ENCODE results near the gene TCF7L1. TPM values are rescaled to one million over a fixed set of nuclear protein-coding genes. Genes with fewer than 3 reads are reported as not detected.

TCF7L1 gene
- total and polyA plus RNA-seq, 2 of the 13 experiments (the other 11 are each of a cell fraction or from before 2014, with no cell fraction given): 0.04 to 0.15 TPM

DNA sequence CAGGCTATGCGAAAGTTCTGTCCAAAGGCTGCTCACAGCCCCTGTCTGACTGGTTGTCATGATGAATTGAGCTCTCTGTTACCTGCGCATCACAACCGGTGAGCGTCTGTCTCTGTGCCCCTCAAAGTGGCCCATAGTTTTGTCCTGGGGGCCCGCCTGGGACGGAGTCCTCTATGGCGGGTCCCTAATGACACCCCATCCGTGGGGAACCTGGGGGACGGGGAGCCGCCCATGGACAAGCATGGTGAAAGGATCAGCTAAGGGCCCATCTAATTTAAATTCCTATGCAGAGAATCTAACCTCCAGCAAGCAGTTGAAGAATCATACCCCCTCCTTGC is 221.8 kb downstream of the TCF7L1 start:
- in situ Hi-C loops (cut with HindIII; ENCODE audit: extremely low pct_ligation_motif_present, low pct_unique_long_range_greater_than_20kb) (no loop called here), intact Hi-C loops (cut with micrococcal nuclease; ENCODE audit: unreplicated experiment) (no loop called here)
- ATAC-seq: peak; percentile 14
- Histone ChIP-seq H3K36me3 (replicated peaks in 1 of 2; ENCODE audit: control insufficient read depth in 1 of 2, insufficient read depth in 2 of 2, low read length in 2 of 2) (peaks cover 12 to 21% of the 10 kb centered on the region in 2 experiments), H3K79me2 (ENCODE audit: insufficient read depth, low read length) (peaks cover 35% of the 10 kb centered on the region), H3K9me3 (ENCODE audit: low read length) (no peaks in the 10 kb centered on the region), H3K4me1 (ENCODE audit: insufficient read depth, low read length) (peaks cover 33% of the 10 kb centered on the region), H3K27me3 (ENCODE audit: control insufficient read depth in 1 of 2, insufficient read depth in 2 of 2, low read length in 2 of 2) (no peaks in the 10 kb centered on the region; a peak in 1 of 5 replicates), H4K20me1 (ENCODE audit: insufficient read depth, low read length) (no peaks in the 10 kb centered on the region), H3K9ac (ENCODE audit: insufficient read depth, low read depth, low read length) (peak overlapping the region; percentile 89), H3K27ac (ENCODE audit: extremely low read length, insufficient read depth, low read length) (peak overlapping the region; percentile 56), H3K4me3 (replicated peaks in 1 of 3; ENCODE audit: insufficient read depth in 1 of 3, low read depth in 2 of 3, low read length in 3 of 3) (peak overlapping the region; percentile 89 to 93 (median 91)), H3K4me2 (ENCODE audit: low read depth, low read length) (peak overlapping the region; percentile 80), H2AFZ (ENCODE audit: low read length) (peak overlapping the region; percentile 82)
- DNase-seq (ENCODE audit: low spot score): no peak
- ChIA-PET POLR2A (interaction anchor here (0.7 to 8.5 kb wide), 28 partner anchors 9 to 435 kb away, joined by 3 to 142 read pairs (median 6); partner anchors contain the start of genes C2orf68, GGCX, KCMF1 and MAT2A), CTCF (ENCODE audit: low intra/inter-chr PET ratio, low total read pairs) (no interaction called here)
- FAIRE-seq: no peak
- BruUV-seq (replicated peaks): TSS peak; percentile 72
- 0% methylated on average over 10 of the region's 10 CpGs for WGBS (ENCODE audit: low lambda C conversion rate)
- TF ChIP-seq, protein P1, sequence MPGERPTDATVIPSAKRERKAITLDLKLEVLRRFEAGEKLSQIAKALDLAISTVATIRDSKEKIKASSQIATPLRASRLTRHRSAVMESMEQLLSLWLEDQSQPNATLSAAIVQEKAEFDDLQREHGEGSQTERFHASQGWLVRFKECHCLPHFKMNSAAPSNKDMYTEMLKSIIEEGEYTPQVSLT (CRISPR knock-in tag; IDR thresholded peaks at IDR 0.05; ENCODE audit: borderline replicate concordance, low read depth): 0 out of 2 replicates have a peak, but pooled peaks have one; percentile 15
- TF ChIP-seq NFATC3 (CRISPR knock-in tag; IDR thresholded peaks at IDR 0.05) (no peak), ZNF891 (CRISPR knock-in tag; IDR thresholded peaks at IDR 0.05) (no peak), CHCHD3 (CRISPR knock-in tag; IDR thresholded peaks at IDR 0.05) (0 out of 2 replicates have a peak, but pooled peaks have one; percentile 1), ZNF282 (IDR thresholded peaks at IDR 0.05; ENCODE audit: partially characterized antibody) (no peak), PCBP1 (IDR thresholded peaks at IDR 0.05; ENCODE audit: borderline replicate concordance, low read depth, low read length) (no peak), IRX3 (CRISPR knock-in tag; IDR thresholded peaks at IDR 0.05; ENCODE audit: borderline replicate concordance, low read depth) (no peak), RAD21 (CRISPR knock-in tag; IDR thresholded peaks at IDR 0.05) (no peak)
- TF ChIP-seq, protein P2, sequence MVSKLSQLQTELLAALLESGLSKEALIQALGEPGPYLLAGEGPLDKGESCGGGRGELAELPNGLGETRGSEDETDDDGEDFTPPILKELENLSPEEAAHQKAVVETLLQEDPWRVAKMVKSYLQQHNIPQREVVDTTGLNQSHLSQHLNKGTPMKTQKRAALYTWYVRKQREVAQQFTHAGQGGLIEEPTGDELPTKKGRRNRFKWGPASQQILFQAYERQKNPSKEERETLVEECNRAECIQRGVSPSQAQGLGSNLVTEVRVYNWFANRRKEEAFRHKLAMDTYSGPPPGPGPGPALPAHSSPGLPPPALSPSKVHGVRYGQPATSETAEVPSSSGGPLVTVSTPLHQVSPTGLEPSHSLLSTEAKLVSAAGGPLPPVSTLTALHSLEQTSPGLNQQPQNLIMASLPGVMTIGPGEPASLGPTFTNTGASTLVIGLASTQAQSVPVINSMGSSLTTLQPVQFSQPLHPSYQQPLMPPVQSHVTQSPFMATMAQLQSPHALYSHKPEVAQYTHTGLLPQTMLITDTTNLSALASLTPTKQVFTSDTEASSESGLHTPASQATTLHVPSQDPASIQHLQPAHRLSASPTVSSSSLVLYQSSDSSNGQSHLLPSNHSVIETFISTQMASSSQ (IDR thresholded peaks at IDR 0.05; ENCODE audit: low read depth): no peak
- TF ChIP-seq, protein P2 (CRISPR knock-in tag; IDR thresholded peaks at IDR 0.05; ENCODE audit: borderline replicate concordance): no peak
- TF ChIP-seq, protein P3, sequence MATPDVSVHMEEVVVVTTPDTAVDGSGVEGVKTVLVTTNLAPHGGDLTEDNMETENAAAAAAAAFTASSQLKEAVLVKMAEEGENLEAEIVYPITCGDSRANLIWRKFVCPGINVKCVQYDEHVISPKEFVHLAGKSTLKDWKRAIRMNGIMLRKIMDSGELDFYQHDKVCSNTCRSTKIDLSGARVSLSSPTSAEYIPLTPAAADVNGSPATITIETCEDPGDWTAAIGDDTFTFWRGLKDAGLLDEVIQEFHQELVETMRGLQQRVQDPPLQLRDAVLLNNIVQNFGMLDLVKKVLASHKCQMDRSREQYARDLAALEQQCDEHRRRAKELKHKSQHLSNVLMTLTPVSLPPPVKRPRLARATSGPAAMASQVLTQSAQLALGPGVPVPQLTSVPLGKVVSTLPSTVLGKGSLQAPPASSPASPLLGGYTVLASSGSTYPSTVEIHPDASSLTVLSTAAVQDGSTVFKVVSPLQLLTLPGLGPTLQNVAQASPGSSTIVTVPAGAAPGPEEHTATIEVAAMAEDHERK (CRISPR knock-in tag; IDR thresholded peaks at IDR 0.05; ENCODE audit: low read depth): no peak
- TF ChIP-seq, protein P4, sequence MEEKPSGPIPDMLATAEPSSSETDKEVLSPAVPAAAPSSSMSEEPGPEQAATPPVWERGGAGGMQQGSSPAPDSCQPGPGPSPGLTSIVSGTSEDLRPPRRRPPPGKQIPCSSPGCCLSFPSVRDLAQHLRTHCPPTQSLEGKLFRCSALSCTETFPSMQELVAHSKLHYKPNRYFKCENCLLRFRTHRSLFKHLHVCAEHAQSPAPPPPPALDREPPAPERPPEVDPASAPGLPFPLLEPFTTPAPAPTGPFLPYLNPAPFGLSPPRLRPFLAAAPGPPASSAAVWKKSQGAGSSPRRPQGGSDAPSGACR (CRISPR knock-in tag; IDR thresholded peaks at IDR 0.05): no peak
- TF ChIP-seq, protein P5, sequence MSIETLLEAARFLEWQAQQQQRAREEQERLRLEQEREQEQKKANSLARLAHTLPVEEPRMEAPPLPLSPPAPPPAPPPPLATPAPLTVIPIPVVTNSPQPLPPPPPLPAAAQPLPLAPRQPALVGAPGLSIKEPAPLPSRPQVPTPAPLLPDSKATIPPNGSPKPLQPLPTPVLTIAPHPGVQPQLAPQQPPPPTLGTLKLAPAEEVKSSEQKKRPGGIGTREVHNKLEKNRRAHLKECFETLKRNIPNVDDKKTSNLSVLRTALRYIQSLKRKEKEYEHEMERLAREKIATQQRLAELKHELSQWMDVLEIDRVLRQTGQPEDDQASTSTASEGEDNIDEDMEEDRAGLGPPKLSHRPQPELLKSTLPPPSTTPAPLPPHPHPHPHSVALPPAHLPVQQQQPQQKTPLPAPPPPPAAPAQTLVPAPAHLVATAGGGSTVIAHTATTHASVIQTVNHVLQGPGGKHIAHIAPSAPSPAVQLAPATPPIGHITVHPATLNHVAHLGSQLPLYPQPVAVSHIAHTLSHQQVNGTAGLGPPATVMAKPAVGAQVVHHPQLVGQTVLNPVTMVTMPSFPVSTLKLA (IDR thresholded peaks at IDR 0.05): no peak
- TF ChIP-seq, protein P6, sequence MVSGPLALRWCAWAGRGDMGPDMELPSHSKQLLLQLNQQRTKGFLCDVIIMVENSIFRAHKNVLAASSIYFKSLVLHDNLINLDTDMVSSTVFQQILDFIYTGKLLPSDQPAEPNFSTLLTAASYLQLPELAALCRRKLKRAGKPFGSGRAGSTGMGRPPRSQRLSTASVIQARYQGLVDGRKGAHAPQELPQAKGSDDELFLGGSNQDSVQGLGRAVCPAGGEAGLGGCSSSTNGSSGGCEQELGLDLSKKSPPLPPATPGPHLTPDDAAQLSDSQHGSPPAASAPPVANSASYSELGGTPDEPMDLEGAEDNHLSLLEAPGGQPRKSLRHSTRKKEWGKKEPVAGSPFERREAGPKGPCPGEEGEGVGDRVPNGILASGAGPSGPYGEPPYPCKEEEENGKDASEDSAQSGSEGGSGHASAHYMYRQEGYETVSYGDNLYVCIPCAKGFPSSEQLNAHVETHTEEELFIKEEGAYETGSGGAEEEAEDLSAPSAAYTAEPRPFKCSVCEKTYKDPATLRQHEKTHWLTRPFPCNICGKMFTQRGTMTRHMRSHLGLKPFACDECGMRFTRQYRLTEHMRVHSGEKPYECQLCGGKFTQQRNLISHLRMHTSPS (CRISPR knock-in tag; IDR thresholded peaks at IDR 0.05; ENCODE audit: low read depth): no peak

Data from HepG2 (cell line).